IMR-90 (cell line): ENCODE results near the gene NTNG2. TPM values are rescaled to one million over a fixed set of nuclear protein-coding genes. Genes with fewer than 3 reads are reported as not detected.

ENCODE experiments used
- ATAC-seq: fragments of 200-7000 bp; cut with Tn5 transposase; 2 replicates; pipeline ENCODE4 v1.9.1; 2020; ENCODE audit warnings: low read depth, mild to moderate bottlenecking, moderate library complexity
- BruUV-seq: library from RNA; stranded (reverse); fragments of 400-500 nt; replicated peaks from 2 replicates; lab custom pipeline; 2021; lab: Mats Ljungman, UMichigan
- CTCF ChIA-PET: fragments of 300-600 bp; formaldehyde crosslinking; extraction: SDS; loops from one replicate; lab custom pipeline; 2021; ENCODE audit warnings: antibody characterized with exemption; lab: Yijun Ruan, JAX
- POLR2A ChIA-PET: fragments of 300-600 bp; sonication (Branson Sonifier 250); formaldehyde crosslinking; loops from one replicate; lab custom pipeline; 2022; ENCODE audit warnings: antibody characterized with exemption; ENCODE audit not compliant: unreplicated experiment; lab: Charles Lee
- DNase-seq: peaks from one replicate; pipeline ENCODE4 v3.0.0; 2013
- H2AFZ ChIP-seq: replicated peaks from 2 replicates; pipeline ENCODE3; 2013; ENCODE audit warnings: low read length, mild to moderate bottlenecking; ENCODE audit not compliant: poor library complexity
- H2AK5ac ChIP-seq: 2 replicates; pipeline ENCODE4 v1.6.1; 2013; ENCODE audit warnings: low read depth, low read length, inconsistent platforms
- H2AK9ac ChIP-seq: replicated peaks from 2 replicates; pipeline ENCODE3; 2013; ENCODE audit warnings: mild to moderate bottlenecking, low read depth, low read length, moderate library complexity; ENCODE audit not compliant: poor library complexity
- H2BK120ac ChIP-seq: 2 replicates; pipeline ENCODE4 v1.6.1; 2013; ENCODE audit warnings: low read depth, low read length, inconsistent platforms
- H2BK15ac ChIP-seq: 3 replicates; pipeline ENCODE4 v1.6.1; 2013; ENCODE audit warnings: low read depth, low read length, inconsistent platforms
- H2BK20ac ChIP-seq: 2 replicates; pipeline ENCODE4 v1.6.1; 2013; ENCODE audit warnings: low read depth, mild to moderate bottlenecking, inconsistent platforms, low read length, moderate library complexity
- H2BK5ac ChIP-seq: 2 replicates; pipeline ENCODE4 v1.6.1; 2013; ENCODE audit warnings: mild to moderate bottlenecking, low read depth, low read length, inconsistent platforms; ENCODE audit not compliant: poor library complexity, severe bottlenecking
- H3K14ac ChIP-seq: replicated peaks from 2 replicates; pipeline ENCODE4 v1.6.1; 2013; ENCODE audit warnings: low read depth, low read length, inconsistent platforms
- H3K18ac ChIP-seq: 2 replicates; pipeline ENCODE4 v1.6.1; 2013; ENCODE audit warnings: low read depth, low read length, control low read depth
- H3K23ac ChIP-seq: 2 replicates; pipeline ENCODE4 v1.6.1; 2013; ENCODE audit warnings: low read depth, low read length, inconsistent platforms
- H3K27ac ChIP-seq: 2 replicates; pipeline ENCODE4 v1.5.1; 2013; ENCODE audit warnings: mild to moderate bottlenecking, control low read depth, low read length; ENCODE audit not compliant: insufficient read depth
- H3K27me3 ChIP-seq: 2 replicates; pipeline ENCODE4 v1.6.1; 2013; ENCODE audit warnings: low read length; ENCODE audit not compliant: control insufficient read depth, insufficient read depth
- H3K36me3 ChIP-seq: 2 replicates; pipeline ENCODE4 v1.6.1; 2013; ENCODE audit warnings: low read length, mixed read lengths; ENCODE audit not compliant: control insufficient read depth, insufficient read depth
- H3K4ac ChIP-seq: 2 replicates; pipeline ENCODE4 v1.6.1; 2013; ENCODE audit warnings: low read depth, low read length, inconsistent platforms
- H3K4me1 ChIP-seq: 2 replicates; pipeline ENCODE4 v1.6.1; 2013; ENCODE audit warnings: low read length, mixed read lengths; ENCODE audit not compliant: control insufficient read depth, insufficient read depth
- H3K4me2 ChIP-seq: 2 replicates; pipeline ENCODE4 v1.6.1; 2013; ENCODE audit warnings: low read depth, mild to moderate bottlenecking, control low read depth, low read length, moderate library complexity
- H3K4me3 ChIP-seq: 2 replicates; pipeline ENCODE4 v1.5.1; 2013; ENCODE audit warnings: low read depth, mild to moderate bottlenecking, control low read depth, low read length, moderate library complexity; ENCODE audit not compliant: insufficient read depth
- H3K56ac ChIP-seq: 2 replicates; pipeline ENCODE4 v1.6.1; 2013; ENCODE audit warnings: low read length, inconsistent platforms; ENCODE audit not compliant: insufficient read depth; ENCODE audit errors: extremely low read depth
- H3K79me1 ChIP-seq, 2 experiments: 2 replicates each; pipeline ENCODE4 v1.6.1; 2013; ENCODE audit warnings: low read length in 2 of 2, inconsistent platforms in 1 of 2, low read depth in 1 of 2
- H3K9ac ChIP-seq: 2 replicates; pipeline ENCODE4 v1.6.1; 2013; ENCODE audit warnings: low read depth, low read length, control low read depth
- H3K9me1 ChIP-seq: 2 replicates; pipeline ENCODE4 v1.6.1; 2013; ENCODE audit warnings: low read length, inconsistent platforms; ENCODE audit not compliant: insufficient read depth
- H3K9me3 ChIP-seq: 2 replicates; pipeline ENCODE4 v1.6.1; 2013; ENCODE audit warnings: low read length; ENCODE audit not compliant: control insufficient read depth, insufficient read depth
- H4K20me1 ChIP-seq: 2 replicates; pipeline ENCODE4 v1.6.1; 2013; ENCODE audit warnings: low read length, inconsistent platforms; ENCODE audit not compliant: insufficient read depth
- H4K5ac ChIP-seq: 2 replicates; pipeline ENCODE4 v1.6.1; 2013; ENCODE audit warnings: mild to moderate bottlenecking, low read depth, low read length, control low read depth
- H4K8ac ChIP-seq, 2 experiments: 2 replicates each; pipeline ENCODE4 v1.6.1; 2013; ENCODE audit warnings: low read depth in 2 of 2, low read length in 2 of 2, control low read depth in 1 of 2, inconsistent platforms in 1 of 2
- H4K91ac ChIP-seq: 2 replicates; pipeline ENCODE4 v1.6.1; 2013; ENCODE audit warnings: low read depth, low read length, inconsistent platforms; ENCODE audit not compliant: insufficient read depth
- FOS ChIP-seq: fragments of 150-350 bp; IDR thresholded peaks from 2 replicates; pipeline ENCODE4 v1.6.1; 2016; ENCODE audit warnings: low read depth, low read length
- MXI1 ChIP-seq: IDR thresholded peaks from 2 replicates; pipeline ENCODE4 v1.6.1; 2012; ENCODE audit warnings: low read depth, mild to moderate bottlenecking, low read length, moderate library complexity, borderline replicate concordance
- RFX5 ChIP-seq: IDR thresholded peaks from 2 replicates; pipeline ENCODE4 v1.8.0; 2012; ENCODE audit warnings: low read depth, mild to moderate bottlenecking, low read length, moderate library complexity
- SMC3 ChIP-seq: fragments of 150-350 bp; IDR thresholded peaks from 2 replicates; pipeline ENCODE4 v1.6.1; 2016; ENCODE audit warnings: low read depth, mild to moderate bottlenecking, antibody characterized with exemption, low read length, moderate library complexity
- WGBS, 2 experiments: methylation state at CpG; one replicate each; pipeline versions ENCODE4 v1.1.5 to v1.1.7; 2013; ENCODE audit warnings: missing lambda C conversion rate in 2 of 2; ENCODE audit not compliant: insufficient read length in 1 of 2; ENCODE audit errors: extremely low coverage in 2 of 2; 5-methylcytosine and 5-hydroxymethylcytosine counted together
- dilution Hi-C: fragments of 300-500 bp; cut with HindIII; formaldehyde crosslinking; loops from one replicate; pipeline ENCODE4 v1.14.3; 2018; ENCODE audit warnings: low sequenced_read_pairs; ENCODE audit not compliant: unreplicated experiment
- in situ Hi-C: fragments of 300-500 bp; cut with MboI; formaldehyde crosslinking; loops from 3 replicates; pipeline ENCODE4 v1.14.3; 2019; ENCODE audit warnings: low sequenced_read_pairs, inconsistent platforms, mixed read lengths
- intact Hi-C: fragments of 100-400 bp; cut with micrococcal nuclease; formaldehyde crosslinking; loops from 2 replicates; pipeline ENCODE4 v1.10.0; 2022
- polyA plus RNA-seq, 3 experiments: library from polyadenylated mRNA; depleted of rRNA; stranded (reverse); fragments of >200 nt; gene quantifications; 2 replicates each; pipeline ENCODE4 v1.2.3, GENCODE V29; 2012; ENCODE audit warnings: low replicate concordance in 1 of 3
- total RNA-seq: library from RNA; depleted of rRNA; stranded (reverse); fragments of >200 nt; gene quantifications from 2 replicates; pipeline ENCODE4 v1.2.3, GENCODE V29; 2012

NTNG2 gene
- total and polyA plus RNA-seq, 2 of the 4 experiments (the other 2 are of a cell fraction), result 0.54 to 0.84 TPM

DNA sequence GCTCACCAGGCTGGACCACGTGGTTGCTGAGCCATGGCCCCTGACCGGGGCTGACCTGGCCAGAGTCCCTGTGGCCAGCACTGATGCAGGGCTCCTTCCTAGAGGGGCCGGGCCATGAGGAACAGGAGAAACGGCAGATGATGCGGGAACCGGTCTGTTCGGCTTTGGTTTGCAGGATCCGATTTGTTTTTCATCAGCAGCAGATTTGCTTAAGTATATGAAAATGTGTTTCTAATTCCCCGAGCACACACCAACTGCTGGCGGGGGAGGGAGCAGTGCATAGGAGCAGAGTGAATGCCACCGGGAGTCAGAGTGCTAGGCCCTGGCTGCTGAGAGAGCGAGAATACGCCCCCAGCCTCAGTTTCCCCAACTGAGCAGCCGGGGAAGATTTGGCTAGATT is 13.6 kb downstream of the NTNG2 start:
- H3K9me3 ChIP-seq, result no peaks in the 10 kb centered on the region
- H3K79me1 ChIP-seq, result no peaks in the 10 kb centered on the region
- no peak overlapping the region for H3K23ac ChIP-seq
- no peak overlapping the region for H2AFZ ChIP-seq
- POLR2A ChIA-PET, result no interaction called here
- in situ Hi-C loops (no loop called here), intact Hi-C loops (no loop called here), dilution Hi-C loops (no loop called here)
- DNase-seq (no peak), ATAC-seq (no peak)
- no peaks in the 10 kb centered on the region; the same call in 1 of the 2 replicates for H3K9me1 ChIP-seq
- H4K8ac ChIP-seq, result no peak overlapping the region
- H2AK5ac ChIP-seq, result no peak overlapping the region
- no peak overlapping the region for H2BK120ac ChIP-seq
- no peak overlapping the region for H3K27ac ChIP-seq
- no peak overlapping the region for H2AK9ac ChIP-seq
- TF ChIP-seq RFX5 (no peak), SMC3 (no peak), MXI1 (no peak), FOS (no peak)
- no peak overlapping the region for H3K9ac ChIP-seq
- H3K4me2 ChIP-seq, result no peak overlapping the region
- H3K56ac ChIP-seq, result no peak overlapping the region
- H3K27me3 ChIP-seq, result peaks cover 12% of the 10 kb centered on the region
- no peak overlapping the region for H3K4me3 ChIP-seq
- H3K18ac ChIP-seq, result no peak overlapping the region
- H2BK15ac ChIP-seq, result no peak overlapping the region
- no peak overlapping the region for H3K4ac ChIP-seq
- H4K20me1 ChIP-seq, result peaks cover 2% of the 10 kb centered on the region; the same call in 1 of the 2 replicates
- H2BK20ac ChIP-seq, result no peak overlapping the region
- no peaks in the 10 kb centered on the region for H3K36me3 ChIP-seq
- WGBS, 2 experiments, result 44% methylated on average over 3 of the region's 14 CpGs; no CpG with 5 or more reads in 1 of the 2 experiments
- no peak overlapping the region for H4K91ac ChIP-seq
- CTCF ChIA-PET, result interaction anchor here (0.6 kb wide), 1 partner anchor 13 kb away, joined by 4 read pairs; the partner anchor contains the start of gene NTNG2
- H3K4me1 ChIP-seq, result no peaks in the 10 kb centered on the region
- BruUV-seq, result no TSS peak
- H2BK5ac ChIP-seq, result no peak overlapping the region
- no peak overlapping the region for H3K14ac ChIP-seq
- H4K5ac ChIP-seq, result no peak overlapping the region
